ENCODE measurements around the gene EYS. TPM values are rescaled to one million over a fixed set of nuclear protein-coding genes. Genes with fewer than 3 reads are reported as not detected.

The EYS gene
- total and polyA plus RNA-seq, 2 donors from 2014 or later, result not detected

DNA sequence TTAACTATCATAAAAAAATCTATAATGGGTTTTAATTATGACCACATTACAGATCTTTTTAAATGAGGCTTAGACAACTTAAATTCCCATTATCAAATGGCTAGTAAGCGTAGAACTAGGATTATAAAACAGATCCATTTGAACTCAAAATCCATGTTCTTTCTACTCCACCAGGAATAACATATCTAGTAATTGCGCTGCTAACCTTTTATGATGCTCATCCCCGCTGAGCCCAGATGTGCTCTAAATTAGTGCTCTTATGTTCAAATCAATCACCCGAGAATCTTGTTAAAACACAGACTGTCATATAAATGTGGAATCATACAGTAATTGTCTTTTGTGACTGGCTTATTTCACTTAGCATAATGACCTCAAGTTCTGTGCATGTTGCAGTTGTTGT is 1168.3 kb downstream of the EYS start:
- TF ChIP-seq, protein P1, sequence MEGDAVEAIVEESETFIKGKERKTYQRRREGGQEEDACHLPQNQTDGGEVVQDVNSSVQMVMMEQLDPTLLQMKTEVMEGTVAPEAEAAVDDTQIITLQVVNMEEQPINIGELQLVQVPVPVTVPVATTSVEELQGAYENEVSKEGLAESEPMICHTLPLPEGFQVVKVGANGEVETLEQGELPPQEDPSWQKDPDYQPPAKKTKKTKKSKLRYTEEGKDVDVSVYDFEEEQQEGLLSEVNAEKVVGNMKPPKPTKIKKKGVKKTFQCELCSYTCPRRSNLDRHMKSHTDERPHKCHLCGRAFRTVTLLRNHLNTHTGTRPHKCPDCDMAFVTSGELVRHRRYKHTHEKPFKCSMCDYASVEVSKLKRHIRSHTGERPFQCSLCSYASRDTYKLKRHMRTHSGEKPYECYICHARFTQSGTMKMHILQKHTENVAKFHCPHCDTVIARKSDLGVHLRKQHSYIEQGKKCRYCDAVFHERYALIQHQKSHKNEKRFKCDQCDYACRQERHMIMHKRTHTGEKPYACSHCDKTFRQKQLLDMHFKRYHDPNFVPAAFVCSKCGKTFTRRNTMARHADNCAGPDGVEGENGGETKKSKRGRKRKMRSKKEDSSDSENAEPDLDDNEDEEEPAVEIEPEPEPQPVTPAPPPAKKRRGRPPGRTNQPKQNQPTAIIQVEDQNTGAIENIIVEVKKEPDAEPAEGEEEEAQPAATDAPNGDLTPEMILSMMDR (IDR thresholded peaks at IDR 0.05; ENCODE audit: borderline replicate concordance, extremely low read depth, insufficient read depth), result no peak
- FAIRE-seq, result no peak
- no peaks in the 10 kb centered on the region for H3K36me3 ChIP-seq (ENCODE audit: control insufficient read depth in 2 of 3, insufficient read depth in 3 of 3, low read length in 3 of 3)

DNA sequence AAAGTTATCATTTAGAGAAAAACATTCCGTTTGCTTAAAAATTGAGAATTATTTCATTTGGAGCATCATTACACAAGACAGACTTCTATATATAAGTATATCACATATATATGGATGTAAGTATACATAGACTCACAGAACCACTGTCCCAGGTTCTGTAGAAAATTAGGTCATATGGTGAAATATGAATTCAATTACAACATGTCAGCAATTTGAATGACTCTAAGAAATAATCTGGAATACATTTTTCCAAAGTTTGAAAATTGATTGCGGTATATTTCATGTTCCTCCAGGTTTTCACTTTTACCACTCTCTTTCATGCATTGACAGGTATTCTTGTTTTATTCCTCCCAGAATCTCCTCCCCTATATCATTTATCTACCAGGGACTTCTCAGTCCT is 1179.1 kb downstream of the EYS start:
- no peak for FAIRE-seq
- no peak for DNase-seq

More for the DNA sequence above, 1168.3 kb downstream of the EYS start:
- Histone ChIP-seq H3K4me3 (ENCODE audit: low read length in 3 of 3) (no peak overlapping the region), H3K9ac (ENCODE audit: low read length in 3 of 3) (no peak overlapping the region), H3K27me3 (ENCODE audit: control insufficient read depth, insufficient read depth, low read length) (no peaks in the 10 kb centered on the region), H3K4me1 (ENCODE audit: control insufficient read depth in 2 of 3, insufficient read depth in 2 of 3, low read depth in 1 of 3, low read length in 3 of 3) (no peaks in the 10 kb centered on the region), H3K9me3 (ENCODE audit: control insufficient read depth in 2 of 3, insufficient read depth in 1 of 3, low read length in 3 of 3) (no peaks in the 10 kb centered on the region), H3K27ac (ENCODE audit: low read depth in 2 of 2, low read length in 2 of 2) (no peak overlapping the region)
- intact Hi-C loops (cut with DNase I), result no loop called here
- no peak for DNase-seq

DNA sequence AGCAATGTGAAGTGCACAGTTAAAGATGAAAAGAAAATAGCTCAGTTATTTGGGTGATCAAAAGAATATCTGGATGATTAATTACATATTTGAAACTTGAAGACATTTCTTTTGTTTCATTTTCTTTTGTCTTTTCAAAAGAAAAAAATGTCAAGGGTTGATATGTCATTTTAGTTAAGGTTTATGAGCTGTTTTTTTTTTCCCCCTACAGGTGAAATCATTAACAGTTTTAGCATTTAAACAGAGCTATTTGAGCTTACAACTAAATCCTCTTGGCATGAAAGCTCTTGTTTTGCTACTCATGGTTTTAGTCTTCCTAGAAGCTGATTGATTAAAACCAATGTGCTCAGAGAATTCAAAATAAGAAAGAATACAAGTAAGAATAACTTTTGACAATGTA is 1184.2 kb downstream of the EYS start:
- Histone ChIP-seq H3K9ac (ENCODE audit: low read length in 3 of 3) (no peak overlapping the region), H3K27ac (ENCODE audit: low read depth in 2 of 2, low read length in 2 of 2) (no peak overlapping the region), H3K36me3 (ENCODE audit: control insufficient read depth in 2 of 3, insufficient read depth in 3 of 3, low read length in 3 of 3) (no peaks in the 10 kb centered on the region), H3K27me3 (ENCODE audit: control insufficient read depth, insufficient read depth, low read length) (no peaks in the 10 kb centered on the region), H3K9me3 (ENCODE audit: control insufficient read depth in 2 of 3, insufficient read depth in 1 of 3, low read length in 3 of 3) (no peaks in the 10 kb centered on the region), H3K4me1 (ENCODE audit: control insufficient read depth in 2 of 3, insufficient read depth in 2 of 3, low read depth in 1 of 3, low read length in 3 of 3) (no peaks in the 10 kb centered on the region), H3K4me3 (ENCODE audit: low read length in 3 of 3) (no peak overlapping the region)
- DNase-seq (no peak), FAIRE-seq (no peak)
- intact Hi-C loops (cut with DNase I), result no loop called here
- TF ChIP-seq, protein P1 (IDR thresholded peaks at IDR 0.05; ENCODE audit: borderline replicate concordance, extremely low read depth, insufficient read depth), result no peak

More for the DNA sequence above, 1179.1 kb downstream of the EYS start:
- intact Hi-C loops (cut with DNase I), result no loop called here
- no peaks in the 10 kb centered on the region for H3K4me1 ChIP-seq (ENCODE audit: control insufficient read depth in 2 of 3, insufficient read depth in 2 of 3, low read depth in 1 of 3, low read length in 3 of 3)
- H3K27me3 ChIP-seq (ENCODE audit: control insufficient read depth, insufficient read depth, low read length), result no peaks in the 10 kb centered on the region
- no peak overlapping the region for H3K9ac ChIP-seq (ENCODE audit: low read length in 3 of 3)
- TF ChIP-seq, protein P1 (IDR thresholded peaks at IDR 0.05; ENCODE audit: borderline replicate concordance, extremely low read depth, insufficient read depth), result no peak
- no peak overlapping the region for H3K27ac ChIP-seq (ENCODE audit: low read depth in 2 of 2, low read length in 2 of 2)
- H3K36me3 ChIP-seq (ENCODE audit: control insufficient read depth in 2 of 3, insufficient read depth in 3 of 3, low read length in 3 of 3), result no peaks in the 10 kb centered on the region
- no peak overlapping the region for H3K4me3 ChIP-seq (ENCODE audit: low read length in 3 of 3)
- no peaks in the 10 kb centered on the region for H3K9me3 ChIP-seq (ENCODE audit: control insufficient read depth in 2 of 3, insufficient read depth in 1 of 3, low read length in 3 of 3)

DNA sequence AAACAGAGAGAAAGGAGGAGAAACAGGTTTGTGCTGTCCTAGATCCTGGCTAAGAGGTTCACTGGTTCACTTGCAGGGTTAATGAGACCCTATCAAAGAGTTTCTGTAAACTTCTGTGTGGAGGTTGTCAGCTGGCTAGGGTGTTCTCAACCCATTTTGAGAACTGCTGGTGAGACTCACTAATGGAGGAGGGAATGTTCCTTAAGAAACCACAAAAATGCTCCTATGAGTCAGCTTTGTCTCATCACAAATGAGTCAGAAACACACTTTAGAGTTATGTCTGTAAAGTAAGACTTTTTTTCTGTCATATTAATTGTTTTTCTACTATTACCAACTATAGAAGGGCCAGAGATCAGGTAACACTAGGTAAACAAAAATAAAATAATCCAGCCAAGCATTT is 1187.0 kb downstream of the EYS start:
- Histone ChIP-seq H3K9ac (ENCODE audit: low read length in 3 of 3) (no peak overlapping the region), H3K27ac (ENCODE audit: low read depth in 2 of 2, low read length in 2 of 2) (no peak overlapping the region), H3K27me3 (ENCODE audit: control insufficient read depth, insufficient read depth, low read length) (no peaks in the 10 kb centered on the region), H3K4me1 (ENCODE audit: control insufficient read depth in 2 of 3, insufficient read depth in 2 of 3, low read depth in 1 of 3, low read length in 3 of 3) (no peaks in the 10 kb centered on the region), H3K9me3 (ENCODE audit: control insufficient read depth in 2 of 3, insufficient read depth in 1 of 3, low read length in 3 of 3) (no peaks in the 10 kb centered on the region), H3K36me3 (ENCODE audit: control insufficient read depth in 2 of 3, insufficient read depth in 3 of 3, low read length in 3 of 3) (no peaks in the 10 kb centered on the region), H3K4me3 (ENCODE audit: low read length in 3 of 3) (no peak overlapping the region)
- intact Hi-C loops (cut with DNase I), result no loop called here
- FAIRE-seq, result no peak
- TF ChIP-seq, protein P1 (IDR thresholded peaks at IDR 0.05; ENCODE audit: borderline replicate concordance, extremely low read depth, insufficient read depth), result no peak
- DNase-seq, result no peak

Measured in kidney (tissue), 14 donors.